Measurements from ENCODE around the gene FBXO28.

GRCh38 chr1:224116131-224116530 is 2.2 kb downstream of the FBXO28 start:
- TF ChIP-seq JUND (IDR thresholded peaks at IDR 0.05; ENCODE audit: low read depth, low read length) (no peak), RELA (IDR thresholded peaks at IDR 0.05; ENCODE audit: borderline replicate concordance, partially characterized antibody) (no peak), MAX (IDR thresholded peaks at IDR 0.05; ENCODE audit: low read depth, low read length) (no peak), MXI1 (IDR thresholded peaks at IDR 0.05; ENCODE audit: low read depth, low read length) (no peak), NFYB (IDR thresholded peaks at IDR 0.05; ENCODE audit: insufficient read depth, low read depth, low read length) (no peak), POLR2A (IDR thresholded peaks at IDR 0.05; ENCODE audit: low read depth, low read length) (no peak), ZNF274 (IDR thresholded peaks at IDR 0.05; ENCODE audit: insufficient read depth, insufficient read length) (no peak), NBN (IDR thresholded peaks at IDR 0.05) (no peak), CTCF (IDR thresholded peaks at IDR 0.05 in 2 of 3, conservative IDR thresholded peaks at IDR 0.05 in 1 of 3; ENCODE audit: control insufficient read depth in 2 of 3, extremely low read depth in 1 of 3, insufficient read depth in 1 of 3, low read depth in 3 of 3, low read length in 3 of 3) (peak; percentile 15 to 62 (median 39); a peak in 4 of 6 replicates)
- TF ChIP-seq, protein P1, sequence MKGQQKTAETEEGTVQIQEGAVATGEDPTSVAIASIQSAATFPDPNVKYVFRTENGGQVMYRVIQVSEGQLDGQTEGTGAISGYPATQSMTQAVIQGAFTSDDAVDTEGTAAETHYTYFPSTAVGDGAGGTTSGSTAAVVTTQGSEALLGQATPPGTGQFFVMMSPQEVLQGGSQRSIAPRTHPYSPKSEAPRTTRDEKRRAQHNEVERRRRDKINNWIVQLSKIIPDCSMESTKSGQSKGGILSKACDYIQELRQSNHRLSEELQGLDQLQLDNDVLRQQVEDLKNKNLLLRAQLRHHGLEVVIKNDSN (IDR thresholded peaks at IDR 0.05; ENCODE audit: borderline replicate concordance, extremely low read length, insufficient read depth, low read depth, low read length), result no peak
